Measurements from ENCODE around the gene AGAP1.
"Not testable (repeated sequence)": the region's sequence is repeated elsewhere in the genome, so short reads cannot be mapped to it uniquely, and the experiment has no call there.

The AGAP1 gene

DNA sequence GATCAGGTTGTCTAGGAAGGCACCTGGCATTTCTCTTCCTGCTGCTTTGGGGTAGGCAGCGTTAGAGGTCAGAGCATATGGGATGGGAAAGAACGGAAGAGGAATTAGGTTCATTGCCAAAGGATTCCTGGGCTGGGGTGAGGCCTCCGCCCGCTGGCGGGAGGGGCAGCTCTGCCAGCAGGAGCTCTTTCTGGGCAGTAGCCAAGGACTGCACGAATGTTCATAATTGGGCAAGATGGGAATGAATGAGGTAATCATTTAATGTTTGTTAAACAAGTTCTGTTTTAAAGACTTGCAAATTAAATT is 253.9 kb downstream of the AGAP1 start:
- DNase-seq: no peak

DNA sequence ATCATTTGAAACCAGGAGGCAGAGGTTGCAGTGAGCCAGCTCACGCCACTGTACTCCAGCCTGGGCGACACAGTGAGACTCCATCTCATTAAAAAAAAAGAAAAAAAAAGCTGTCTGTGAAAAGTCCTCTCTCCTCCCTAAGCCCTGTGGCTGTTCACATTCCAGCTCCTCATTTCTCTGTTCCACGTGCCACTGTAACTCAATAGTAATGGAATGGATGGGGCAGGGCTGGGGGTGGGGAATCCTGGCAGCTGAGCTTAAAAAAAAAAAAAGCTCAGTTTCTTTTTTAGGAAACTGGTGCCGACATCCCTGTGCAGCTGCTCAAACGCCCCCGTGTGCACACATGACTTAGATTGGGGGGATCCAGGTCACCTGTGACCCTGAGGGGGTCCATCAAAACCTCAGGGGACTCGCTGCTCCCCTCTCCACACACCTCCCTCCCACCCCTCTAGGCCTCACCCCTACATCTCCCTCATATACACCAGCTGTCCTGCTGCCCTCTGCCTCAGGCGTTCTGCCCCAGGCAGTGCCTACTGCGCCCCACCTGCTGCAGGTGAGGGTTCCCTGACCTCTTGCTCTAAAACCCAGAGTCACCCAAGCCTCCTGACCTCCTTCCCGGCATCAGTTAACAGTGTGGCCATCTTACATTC is 255.4 kb downstream of the AGAP1 start:
- no peak for DNase-seq

GRCh38 chr2:235749771-235750160 is 255.9 kb downstream of the AGAP1 start:
- no peak for DNase-seq

DNA sequence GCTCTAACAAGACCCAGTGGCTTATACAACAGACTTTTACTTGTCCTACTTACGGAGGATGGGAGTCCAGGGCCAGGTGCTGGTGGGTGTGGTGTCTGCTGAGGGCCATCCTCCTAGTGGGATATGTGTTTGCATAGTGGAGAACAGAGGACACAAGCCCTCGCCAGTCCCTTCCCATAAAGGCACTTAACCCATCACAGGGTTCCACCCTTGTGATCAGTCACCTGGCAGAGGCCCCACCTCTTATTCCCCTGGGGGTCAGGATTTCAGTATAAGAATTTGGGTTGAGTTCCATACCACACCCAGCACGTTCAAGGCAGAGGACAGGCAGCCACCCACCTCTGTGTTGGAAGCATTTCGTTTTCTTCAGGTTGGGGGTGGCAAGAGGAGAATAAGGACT is 259.0 kb downstream of the AGAP1 start:
- DNase-seq: no peak

DNA sequence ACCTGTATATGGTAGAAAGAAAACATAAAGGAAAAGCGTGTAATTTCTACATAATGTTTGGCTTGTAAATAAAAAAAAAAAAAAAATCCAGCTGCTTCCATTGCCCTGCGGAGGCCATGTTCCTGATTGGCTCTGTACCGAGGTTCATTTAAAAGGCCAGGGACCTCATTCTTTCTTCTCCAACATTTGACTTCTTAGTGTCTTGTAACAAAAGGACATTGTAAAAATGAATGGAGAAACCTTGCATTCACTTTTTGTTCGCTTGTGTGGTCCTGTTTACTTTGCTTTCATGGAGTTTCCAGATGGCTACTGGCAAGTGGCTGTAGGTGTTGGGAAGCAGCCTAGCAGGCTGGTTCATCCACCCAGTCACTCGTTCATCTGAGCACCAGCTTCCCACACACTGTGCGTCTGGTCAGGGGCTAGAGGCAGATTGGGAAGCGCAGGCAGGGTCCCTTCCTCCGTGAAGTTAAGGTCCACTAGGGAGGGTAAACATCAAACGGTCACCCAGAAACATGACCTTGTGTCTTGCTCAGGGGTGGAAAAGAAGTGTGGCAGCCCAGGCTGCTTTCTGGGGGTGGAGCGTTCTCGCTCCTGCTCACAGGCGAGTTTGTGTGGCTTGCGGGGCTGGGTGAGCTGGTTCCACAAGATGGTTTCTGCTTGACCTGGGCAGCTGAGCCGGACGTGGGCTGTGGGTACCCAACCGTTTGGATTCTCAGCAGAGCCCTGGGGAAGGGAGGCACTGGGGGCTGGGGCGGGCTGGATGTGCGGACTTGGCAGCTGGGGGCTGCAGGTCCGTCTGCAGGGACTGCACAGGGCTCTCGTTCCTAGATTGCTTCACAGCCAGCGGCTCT is 260.7 kb downstream of the AGAP1 start:
- no peak for DNase-seq

DNA sequence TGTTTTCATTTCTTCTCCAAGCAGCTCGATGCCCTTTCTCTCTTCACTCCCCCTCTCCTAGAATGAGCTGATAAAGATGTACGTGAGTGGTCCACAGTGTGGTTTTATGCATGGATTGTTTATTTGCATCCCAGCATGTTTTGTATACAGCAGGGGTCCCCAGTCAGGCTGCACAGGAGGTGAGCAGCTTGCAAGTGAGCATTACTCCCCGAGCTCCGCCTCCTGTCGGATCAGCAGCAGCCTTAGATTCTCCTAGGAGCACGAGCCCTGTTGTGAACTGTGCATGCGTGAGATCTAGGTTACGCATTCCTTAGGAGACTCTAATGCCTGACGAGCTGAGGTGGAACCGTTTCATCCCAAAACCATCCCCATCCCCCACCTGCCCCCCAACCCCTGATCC is 262.6 kb downstream of the AGAP1 start:
- no peak for DNase-seq

GRCh38 chr2:235757212-235757611 is 263.4 kb downstream of the AGAP1 start:
- DNase-seq: no peak

DNA sequence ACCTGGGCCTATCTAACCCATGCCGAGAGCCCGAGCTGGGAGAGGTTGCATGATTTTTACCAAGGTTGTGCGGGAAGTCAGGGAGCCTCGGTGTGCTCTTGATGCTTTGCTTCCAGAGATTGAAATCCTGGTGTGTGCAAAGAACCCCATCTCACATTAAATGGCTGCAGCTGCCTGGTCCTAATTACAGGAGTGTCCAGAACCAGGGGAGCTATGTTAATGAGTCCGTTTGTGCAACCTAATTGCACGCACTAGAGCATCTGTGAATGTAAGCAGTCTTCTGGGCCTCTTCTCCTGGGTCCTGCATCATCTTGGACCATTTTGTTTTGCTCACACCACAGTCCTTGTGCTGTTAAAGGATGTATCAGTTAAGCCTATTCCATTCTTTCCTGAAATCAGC is 263.8 kb downstream of the AGAP1 start:
- no peak for DNase-seq

DNA sequence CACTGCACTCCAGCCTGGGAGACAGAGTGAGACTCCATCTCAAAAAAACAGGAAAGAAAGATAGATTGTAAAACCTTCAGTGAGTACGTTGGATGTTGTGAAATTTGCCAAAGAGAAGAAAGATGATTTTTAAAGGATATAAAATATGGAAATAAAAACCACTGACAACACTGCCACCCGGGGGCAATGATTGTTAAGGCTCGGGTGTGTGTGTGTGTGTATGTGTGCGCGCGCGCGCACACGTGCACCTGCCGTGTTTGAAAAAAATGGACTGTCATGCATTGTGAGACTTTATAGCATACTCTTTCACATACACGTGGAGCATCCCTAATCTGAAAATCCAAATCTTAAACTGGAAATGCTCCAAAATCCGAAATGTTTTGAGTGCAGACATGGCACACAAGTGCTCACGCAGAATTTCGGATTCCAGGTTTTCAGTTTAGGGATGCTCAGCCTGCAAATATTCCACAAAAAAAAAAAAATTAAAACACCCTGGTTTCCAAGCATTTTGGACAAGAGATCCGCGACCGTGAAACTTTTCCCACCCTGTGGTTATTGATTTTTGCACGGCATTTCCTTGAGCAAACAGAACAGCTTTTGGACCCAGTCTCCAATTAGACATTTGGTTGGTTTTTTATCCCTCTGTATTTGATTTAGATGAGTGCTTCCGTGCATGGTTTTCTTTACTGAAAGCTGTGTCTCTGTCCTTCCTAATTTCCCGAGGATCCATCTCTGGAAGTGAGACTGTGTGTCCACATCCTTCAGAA is 269.2 kb downstream of the AGAP1 start:
- no peak for DNase-seq

- DNase-seq: no peak
Observed at GRCh38 chr2:235763816-235764215, 270.0 kb downstream of the AGAP1 start.

DNA sequence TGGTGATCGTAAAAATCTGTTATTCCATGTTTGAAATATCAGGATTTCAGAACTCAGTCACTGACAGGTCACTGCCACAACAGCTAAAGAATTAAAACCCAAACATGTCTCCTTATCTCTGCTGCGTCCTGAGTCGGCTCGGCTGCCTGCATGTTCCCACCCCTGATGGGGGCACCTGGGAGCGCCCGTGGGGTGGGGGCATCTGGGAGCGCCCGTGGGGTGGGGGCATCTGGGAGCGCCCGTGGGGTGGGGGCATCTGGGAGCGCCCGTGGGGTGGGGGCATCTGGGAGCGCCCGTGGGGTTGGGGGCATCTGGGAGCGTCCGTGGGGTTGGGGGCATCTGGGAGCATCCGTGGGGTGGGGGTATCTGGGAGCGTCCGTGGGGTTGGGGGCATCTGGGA is 270.6 kb downstream of the AGAP1 start:
- not testable (repeated sequence) for DNase-seq

GRCh38 chr2:235765181-235765820 is 271.5 kb downstream of the AGAP1 start:
- DNase-seq: no peak

DNA sequence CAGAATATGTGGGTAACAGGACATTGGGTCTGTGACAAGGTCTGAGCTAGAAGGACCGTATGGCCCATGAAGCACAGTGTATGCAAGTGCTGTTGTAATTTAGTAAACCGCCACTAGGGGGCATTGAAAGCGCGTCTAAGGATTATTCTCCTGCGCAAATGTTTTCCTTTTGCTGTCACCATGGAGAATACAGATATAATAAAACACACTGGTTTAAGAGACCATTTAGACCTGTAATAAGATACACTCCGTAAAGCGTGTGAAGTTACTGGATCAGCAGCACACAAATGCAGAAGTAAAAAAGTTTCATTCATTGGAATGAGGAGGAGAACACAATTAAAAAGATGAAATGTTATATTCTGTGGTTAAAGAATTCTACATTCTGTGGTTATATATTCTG is 272.4 kb downstream of the AGAP1 start:
- no peak for DNase-seq

- no peak for DNase-seq
Observed at GRCh38 chr2:235768606-235769005, 274.8 kb downstream of the AGAP1 start.

- DNase-seq: no peak
Observed at GRCh38 chr2:235769046-235769445, 275.2 kb downstream of the AGAP1 start.

GRCh38 chr2:235770909-235771820 is 277.3 kb downstream of the AGAP1 start:
- DNase-seq: no peak

GRCh38 chr2:235773188-235773928 is 279.5 kb downstream of the AGAP1 start:
- DNase-seq: no peak

- DNase-seq: no peak
Observed at GRCh38 chr2:235774153-235774870, 280.5 kb downstream of the AGAP1 start.

GRCh38 chr2:235776531-235776930 is 282.7 kb downstream of the AGAP1 start:
- no peak for DNase-seq

GRCh38 chr2:235779444-235779896 is 285.6 kb downstream of the AGAP1 start:
- peak; percentile 31 for DNase-seq

DNA sequence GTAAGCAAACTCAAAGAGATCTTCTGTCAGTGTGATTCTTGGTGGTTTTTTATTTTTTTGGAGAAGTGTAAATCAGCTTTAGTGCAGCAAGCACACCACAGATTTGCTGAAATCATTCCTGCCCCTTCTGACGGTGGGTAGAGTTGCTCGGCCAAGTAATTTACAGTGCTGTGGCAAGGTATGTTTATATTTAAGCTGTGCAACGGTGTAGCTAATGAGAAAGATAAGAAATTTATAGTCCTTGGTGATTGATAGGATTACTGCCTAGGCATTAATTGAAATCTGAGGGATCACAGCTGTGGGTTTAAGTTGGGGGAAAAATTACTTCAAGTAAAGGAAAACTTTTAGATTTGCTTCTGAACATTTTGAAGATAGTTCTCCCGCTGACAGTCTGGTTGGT is 286.6 kb downstream of the AGAP1 start:
- no peak for DNase-seq
